Esophagus muscularis mucosa (tissue), 4 donors: ENCODE measurements around the gene UGT1A1. TPM values are rescaled to one million over a fixed set of nuclear protein-coding genes. Genes with fewer than 3 reads are reported as not detected.
A peak's percentile ranks its signal among the peaks of the same experiment; 100 is the strongest.

Experiments used
- DNase-seq: peaks from one replicate; pipeline ENCODE4 v3.0.0-alpha.2; 2017; ENCODE audit errors: extremely low spot score
- H3K27ac ChIP-seq, 4 donors: fragments of 200-600 bp; sonication (generic); replicated peaks in 1 of 4; 1 replicate in 3 of 4; 2 replicates in 1 of 4; pipeline ENCODE4 v1.5.1; 2016 to 2019; ENCODE audit warnings: mild to moderate bottlenecking in 1 of 4
- H3K27me3 ChIP-seq, 4 donors: fragments of 200-600 bp; sonication (generic); one replicate each; pipeline versions ENCODE4 v1.5.1 to v1.6.0; 2016 to 2019
- H3K36me3 ChIP-seq, 4 donors: fragments of 200-600 bp; sonication (generic); one replicate each; pipeline ENCODE4 v1.5.1; 2016 to 2019
- H3K4me1 ChIP-seq, 4 donors: fragments of 200-600 bp; sonication (generic); one replicate each; pipeline ENCODE4 v1.5.1; 2016 to 2019
- H3K4me3 ChIP-seq, 4 donors: fragments of 200-600 bp; sonication (generic); 1 replicate in 2 of 4; 2 replicates in 2 of 4; pipeline ENCODE4 v1.5.1; 2016 to 2019; ENCODE audit warnings: mild to moderate bottlenecking in 4 of 4, moderate library complexity in 1 of 4
- H3K9me3 ChIP-seq, 4 donors: fragments of 200-600 bp; sonication (generic); 1 replicate in 3 of 4; 2 replicates in 1 of 4; pipeline ENCODE4 v1.5.1; 2016 to 2019
- CTCF ChIP-seq, 3 experiments: fragments of 200-600 bp in 2 of 3; fragments of 450-650 bp in 1 of 3; sonication (generic) in 2 of 3; IDR thresholded peaks; one replicate each; pipeline ENCODE4 v1.5.1; 2017 to 2019; ENCODE audit warnings: antibody characterized with exemption in 3 of 3, mild to moderate bottlenecking in 2 of 3, moderate library complexity in 1 of 3
- EP300 ChIP-seq: sonication (generic); formaldehyde crosslinking; IDR thresholded peaks from one replicate; pipeline ENCODE4 v1.6.1; 2017; ENCODE audit warnings: antibody characterized with exemption
- POLR2A ChIP-seq: fragments of 450-650 bp; IDR thresholded peaks from one replicate; pipeline ENCODE4 v1.6.1; 2017; ENCODE audit warnings: antibody characterized with exemption, moderate library complexity, mild to moderate bottlenecking, low read depth
- POLR2AphosphoS5 ChIP-seq, 2 donors: sonication (generic); formaldehyde crosslinking; IDR thresholded peaks; one replicate each; pipeline ENCODE4 v1.6.1; 2017; ENCODE audit warnings: antibody characterized with exemption in 2 of 2
- WGBS: methylation state at CpG from one replicate; pipeline ENCODE4 v1.1.5; 2018; 5-methylcytosine and 5-hydroxymethylcytosine counted together
- intact Hi-C: fragments of 100-400 bp; cut with DNase I; formaldehyde crosslinking; loops from one replicate; pipeline ENCODE4 v1.15.1; 2023
- total RNA-seq, 4 donors: library from RNA; depleted of rRNA; stranded (reverse); fragments of >200 nt; gene quantifications; one replicate each; pipeline versions ENCODE4 v1.1.0 to v1.2.1, GENCODE V29; 2016

Gene UGT1A1
- total RNA-seq, 4 donors from 2014 or later: not detected

GRCh38 chr2:233761040-233761769, 1.1 kb downstream of the UGT1A1 start:
- no peak for DNase-seq
- H3K36me3 ChIP-seq: no peaks in the 10 kb centered on the region
- no peak overlapping the region for H3K4me3 ChIP-seq
- 84% methylated on average over 4 of the region's 4 CpGs for WGBS
- intact Hi-C loops: no loop called here
- no peaks in the 10 kb centered on the region for H3K4me1 ChIP-seq
- H3K9me3 ChIP-seq: no peaks in the 10 kb centered on the region
- no peak overlapping the region for H3K27ac ChIP-seq
- TF ChIP-seq EP300 (no peak), POLR2A (no peak), CTCF (IDR thresholded peaks at IDR 0.05) (no peak), POLR2AphosphoS5 (IDR thresholded peaks at IDR 0.05) (no peak)
- H3K27me3 ChIP-seq: peaks cover 0 to 25% (median 0%) of the 10 kb centered on the region in 4 donors

GRCh38 chr2:233764264-233764663, 4.2 kb downstream of the UGT1A1 start:
- 69% methylated on average over 7 of the region's 7 CpGs for WGBS
- TF ChIP-seq POLR2A: no peak
- TF ChIP-seq POLR2AphosphoS5 (IDR thresholded peaks at IDR 0.05): no peak
- TF ChIP-seq CTCF (IDR thresholded peaks at IDR 0.05): no peak
- no peak for TF ChIP-seq EP300
- no peaks in the 10 kb centered on the region for H3K9me3 ChIP-seq

DNA sequence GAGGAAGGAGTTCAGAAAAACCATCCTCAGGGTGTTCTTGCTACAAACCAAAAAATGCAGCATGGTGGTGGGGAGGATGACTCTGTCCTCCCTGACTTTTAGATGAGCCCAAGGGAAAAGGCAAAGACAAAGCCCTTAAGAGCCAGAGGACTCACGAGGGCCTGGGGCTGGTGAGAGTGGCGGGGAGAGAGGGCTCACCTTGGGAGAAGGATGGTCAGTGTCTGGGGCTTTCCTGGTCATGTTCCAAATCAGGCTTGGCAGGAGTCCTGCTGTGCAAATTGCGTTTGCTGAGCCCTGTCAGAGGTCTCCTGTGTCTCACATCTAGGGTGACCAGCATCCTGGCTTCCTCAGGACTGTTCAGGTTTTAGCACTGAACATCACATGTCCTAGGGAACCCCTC, 4.7 kb downstream of the UGT1A1 start:
- WGBS: 51% methylated on average over 3 of the region's 3 CpGs
- no peak overlapping the region for H3K27ac ChIP-seq
- H3K36me3 ChIP-seq: no peaks in the 10 kb centered on the region
- no peak for DNase-seq
- intact Hi-C loops: no loop called here
- no peak overlapping the region for H3K4me3 ChIP-seq
- peaks cover 0 to 35% (median 0%) of the 10 kb centered on the region in 4 donors for H3K27me3 ChIP-seq
- H3K9me3 ChIP-seq: no peaks in the 10 kb centered on the region
- no peaks in the 10 kb centered on the region for H3K4me1 ChIP-seq
- TF ChIP-seq POLR2A (no peak), EP300 (no peak), CTCF (IDR thresholded peaks at IDR 0.05) (no peak), POLR2AphosphoS5 (IDR thresholded peaks at IDR 0.05) (no peak)

More at GRCh38 chr2:233764264-233764663, 4.2 kb downstream of the UGT1A1 start:
- H3K4me1 ChIP-seq: no peaks in the 10 kb centered on the region
- no peaks in the 10 kb centered on the region for H3K36me3 ChIP-seq
- DNase-seq: no peak
- H3K4me3 ChIP-seq: no peak overlapping the region
- intact Hi-C loops: no loop called here
- no peak overlapping the region for H3K27ac ChIP-seq
- peaks cover 0 to 31% (median 0%) of the 10 kb centered on the region in 4 donors for H3K27me3 ChIP-seq

GRCh38 chr2:233766416-233766815, 6.3 kb downstream of the UGT1A1 start:
- H3K27me3 ChIP-seq: peaks cover 0 to 35% (median 0%) of the 10 kb centered on the region in 4 donors
- intact Hi-C loops: no loop called here

More at GRCh38 chr2:233766416-233766815, 6.3 kb downstream of the UGT1A1 start:
- no peaks in the 10 kb centered on the region for H3K36me3 ChIP-seq
- no peaks in the 10 kb centered on the region for H3K9me3 ChIP-seq
- no peaks in the 10 kb centered on the region for H3K4me1 ChIP-seq
- WGBS: 72% methylated on average over 4 of the region's 4 CpGs
- DNase-seq: peak; percentile 31
- no peak overlapping the region for H3K4me3 ChIP-seq
- no peak overlapping the region for H3K27ac ChIP-seq
- TF ChIP-seq CTCF (IDR thresholded peaks at IDR 0.05) (no peak), EP300 (no peak), POLR2A (no peak), POLR2AphosphoS5 (IDR thresholded peaks at IDR 0.05) (no peak)
